ENCODE data around the gene PCNT. TPM values are rescaled to one million over a fixed set of nuclear protein-coding genes. Genes with fewer than 3 reads are reported as not detected.

PCNT gene
- polyA plus RNA-seq, 1 donor from 2014 or later, result 28.2 TPM

DNA sequence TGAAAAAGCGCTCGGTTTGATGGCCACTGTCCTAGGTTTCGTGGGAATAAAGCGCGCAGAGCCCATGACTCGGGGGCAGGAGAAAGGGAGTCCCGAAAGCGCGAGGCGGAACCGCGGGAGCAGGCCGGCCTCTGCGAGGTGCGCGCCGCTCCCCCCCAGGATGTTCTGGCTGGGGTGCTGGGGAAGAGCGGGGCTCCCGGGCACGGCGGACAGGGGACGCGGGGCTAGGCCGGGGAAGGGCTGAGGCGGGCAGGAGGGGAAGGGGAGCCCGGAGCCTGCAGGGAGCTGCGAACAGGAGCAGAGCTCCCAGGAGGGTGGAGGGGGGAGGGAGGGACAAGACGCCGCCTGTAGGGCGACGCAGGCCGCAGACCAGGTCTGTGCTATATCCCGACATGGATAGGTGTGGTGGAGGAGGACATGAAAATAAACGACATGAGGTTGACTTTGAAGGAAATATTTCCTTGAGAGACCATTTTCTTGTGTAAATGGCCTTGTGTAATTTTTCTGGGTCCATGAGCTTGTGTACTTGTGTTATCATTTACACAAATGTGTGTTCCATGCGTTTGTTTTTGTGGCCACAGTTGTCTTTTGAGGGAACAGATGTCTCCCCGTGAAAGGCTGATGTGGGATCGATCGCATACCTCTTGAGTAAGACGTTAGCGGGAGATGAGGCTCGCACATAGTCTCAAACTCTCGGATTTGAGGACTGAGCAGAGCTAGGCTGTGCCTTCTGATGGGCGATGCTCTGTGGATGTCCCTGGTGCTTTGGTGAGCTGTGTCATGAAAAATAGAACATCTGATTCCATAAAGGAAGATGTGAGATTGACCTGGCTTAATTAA lies 1.3 kb downstream of the PCNT start:
- peak overlapping the region; percentile 85 for H3K9ac ChIP-seq (ENCODE audit: low read length)
- no peaks in the 10 kb centered on the region for H3K36me3 ChIP-seq (ENCODE audit: insufficient read depth, low read length)
- no peaks in the 10 kb centered on the region for H3K27me3 ChIP-seq (ENCODE audit: insufficient read depth, low read depth, low read length)
- peak overlapping the region; percentile 74 for H3K27ac ChIP-seq (ENCODE audit: low read length)
- H3K9me2 ChIP-seq (ENCODE audit: insufficient read depth, low read length), result no peaks in the 10 kb centered on the region
- H3K79me2 ChIP-seq (replicated peaks; ENCODE audit: insufficient read depth, low read length), result peaks cover 49% of the 10 kb centered on the region
- peak overlapping the region; percentile 56 for H2AFZ ChIP-seq (ENCODE audit: low read depth, low read length)
- H3K9me3 ChIP-seq (ENCODE audit: low read length), result no peaks in the 10 kb centered on the region
- H3K4me3 ChIP-seq (ENCODE audit: low read length), result peak overlapping the region; percentile 83
- TF ChIP-seq POLR2AphosphoS5 (IDR thresholded peaks at IDR 0.05) (peak; percentile 18), MXI1 (conservative IDR thresholded peaks at IDR 0.05; ENCODE audit: poor library complexity, severe bottlenecking) (peak; percentile 60), TAF1 (IDR thresholded peaks at IDR 0.05; ENCODE audit: low read depth) (peak; percentile 54), SMC3 (conservative IDR thresholded peaks at IDR 0.05; ENCODE audit: poor library complexity) (peak; percentile 8), RAD21 (conservative IDR thresholded peaks at IDR 0.05) (peak; percentile 12), EP300 (conservative IDR thresholded peaks at IDR 0.05; ENCODE audit: poor library complexity, severe bottlenecking) (no peak), EZH2 (IDR thresholded peaks at IDR 0.05; ENCODE audit: borderline replicate concordance, insufficient read depth, low read length, poor library complexity, severe bottlenecking) (no peak)
- TF ChIP-seq, protein P1, sequence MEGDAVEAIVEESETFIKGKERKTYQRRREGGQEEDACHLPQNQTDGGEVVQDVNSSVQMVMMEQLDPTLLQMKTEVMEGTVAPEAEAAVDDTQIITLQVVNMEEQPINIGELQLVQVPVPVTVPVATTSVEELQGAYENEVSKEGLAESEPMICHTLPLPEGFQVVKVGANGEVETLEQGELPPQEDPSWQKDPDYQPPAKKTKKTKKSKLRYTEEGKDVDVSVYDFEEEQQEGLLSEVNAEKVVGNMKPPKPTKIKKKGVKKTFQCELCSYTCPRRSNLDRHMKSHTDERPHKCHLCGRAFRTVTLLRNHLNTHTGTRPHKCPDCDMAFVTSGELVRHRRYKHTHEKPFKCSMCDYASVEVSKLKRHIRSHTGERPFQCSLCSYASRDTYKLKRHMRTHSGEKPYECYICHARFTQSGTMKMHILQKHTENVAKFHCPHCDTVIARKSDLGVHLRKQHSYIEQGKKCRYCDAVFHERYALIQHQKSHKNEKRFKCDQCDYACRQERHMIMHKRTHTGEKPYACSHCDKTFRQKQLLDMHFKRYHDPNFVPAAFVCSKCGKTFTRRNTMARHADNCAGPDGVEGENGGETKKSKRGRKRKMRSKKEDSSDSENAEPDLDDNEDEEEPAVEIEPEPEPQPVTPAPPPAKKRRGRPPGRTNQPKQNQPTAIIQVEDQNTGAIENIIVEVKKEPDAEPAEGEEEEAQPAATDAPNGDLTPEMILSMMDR (IDR thresholded peaks at IDR 0.05; ENCODE audit: poor library complexity, severe bottlenecking), result no peak
- TF ChIP-seq, protein P2, sequence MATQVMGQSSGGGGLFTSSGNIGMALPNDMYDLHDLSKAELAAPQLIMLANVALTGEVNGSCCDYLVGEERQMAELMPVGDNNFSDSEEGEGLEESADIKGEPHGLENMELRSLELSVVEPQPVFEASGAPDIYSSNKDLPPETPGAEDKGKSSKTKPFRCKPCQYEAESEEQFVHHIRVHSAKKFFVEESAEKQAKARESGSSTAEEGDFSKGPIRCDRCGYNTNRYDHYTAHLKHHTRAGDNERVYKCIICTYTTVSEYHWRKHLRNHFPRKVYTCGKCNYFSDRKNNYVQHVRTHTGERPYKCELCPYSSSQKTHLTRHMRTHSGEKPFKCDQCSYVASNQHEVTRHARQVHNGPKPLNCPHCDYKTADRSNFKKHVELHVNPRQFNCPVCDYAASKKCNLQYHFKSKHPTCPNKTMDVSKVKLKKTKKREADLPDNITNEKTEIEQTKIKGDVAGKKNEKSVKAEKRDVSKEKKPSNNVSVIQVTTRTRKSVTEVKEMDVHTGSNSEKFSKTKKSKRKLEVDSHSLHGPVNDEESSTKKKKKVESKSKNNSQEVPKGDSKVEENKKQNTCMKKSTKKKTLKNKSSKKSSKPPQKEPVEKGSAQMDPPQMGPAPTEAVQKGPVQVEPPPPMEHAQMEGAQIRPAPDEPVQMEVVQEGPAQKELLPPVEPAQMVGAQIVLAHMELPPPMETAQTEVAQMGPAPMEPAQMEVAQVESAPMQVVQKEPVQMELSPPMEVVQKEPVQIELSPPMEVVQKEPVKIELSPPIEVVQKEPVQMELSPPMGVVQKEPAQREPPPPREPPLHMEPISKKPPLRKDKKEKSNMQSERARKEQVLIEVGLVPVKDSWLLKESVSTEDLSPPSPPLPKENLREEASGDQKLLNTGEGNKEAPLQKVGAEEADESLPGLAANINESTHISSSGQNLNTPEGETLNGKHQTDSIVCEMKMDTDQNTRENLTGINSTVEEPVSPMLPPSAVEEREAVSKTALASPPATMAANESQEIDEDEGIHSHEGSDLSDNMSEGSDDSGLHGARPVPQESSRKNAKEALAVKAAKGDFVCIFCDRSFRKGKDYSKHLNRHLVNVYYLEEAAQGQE (IDR thresholded peaks at IDR 0.05; ENCODE audit: borderline replicate concordance), result no peak
- H3F3A ChIP-seq (ENCODE audit: insufficient read depth, low read length, poor library complexity, severe bottlenecking), result no peaks in the 10 kb centered on the region
- peak overlapping the region; percentile 49 for H3K4me2 ChIP-seq (ENCODE audit: low read length)
- H4K20me1 ChIP-seq (ENCODE audit: insufficient read depth), result no peaks in the 10 kb centered on the region

DNA sequence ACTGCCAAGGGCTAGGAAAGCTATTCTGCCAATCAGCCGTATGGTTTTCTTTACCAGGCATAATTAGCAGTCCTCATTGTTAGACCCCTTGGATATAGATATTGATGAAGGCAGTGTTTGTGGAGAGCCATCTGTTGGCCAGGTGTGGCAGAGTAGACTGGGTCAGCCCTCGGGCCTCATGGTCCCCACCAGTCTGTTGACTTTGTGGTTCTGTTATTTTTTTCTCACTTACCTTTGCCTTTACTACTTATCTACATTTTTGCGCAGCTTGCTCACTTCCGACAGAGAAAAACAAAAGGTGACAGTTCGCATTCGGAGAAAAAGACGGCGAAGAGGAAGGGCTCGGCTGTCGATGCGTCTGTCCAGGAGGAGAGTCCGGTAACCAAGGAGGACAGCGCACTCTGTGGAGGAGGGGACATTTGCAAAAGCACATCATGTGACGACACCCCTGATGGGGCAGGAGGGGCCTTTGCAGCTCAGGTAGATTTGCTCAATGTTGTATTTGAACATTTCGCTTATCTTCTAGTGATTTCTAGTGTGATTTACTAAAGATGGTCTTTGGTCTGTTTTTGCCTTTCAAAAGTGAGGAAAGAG lies 2.3 kb downstream of the PCNT start:
- TF ChIP-seq, protein P2 (IDR thresholded peaks at IDR 0.05; ENCODE audit: borderline replicate concordance), result no peak
- no peak for TF ChIP-seq EZH2 (IDR thresholded peaks at IDR 0.05; ENCODE audit: borderline replicate concordance, insufficient read depth, low read length, poor library complexity, severe bottlenecking)
- no peaks in the 10 kb centered on the region for H3F3A ChIP-seq (ENCODE audit: insufficient read depth, low read length, poor library complexity, severe bottlenecking)
- H3K27ac ChIP-seq (ENCODE audit: low read length), result peak overlapping the region; percentile 74
- no peaks in the 10 kb centered on the region for H4K20me1 ChIP-seq (ENCODE audit: insufficient read depth)
- peak overlapping the region; percentile 49 for H3K4me2 ChIP-seq (ENCODE audit: low read length)
- no peaks in the 10 kb centered on the region for H3K27me3 ChIP-seq (ENCODE audit: insufficient read depth, low read depth, low read length)
- peaks cover 47% of the 10 kb centered on the region for H3K79me2 ChIP-seq (replicated peaks; ENCODE audit: insufficient read depth, low read length)
- H3K9me2 ChIP-seq (ENCODE audit: insufficient read depth, low read length), result no peaks in the 10 kb centered on the region
- no peaks in the 10 kb centered on the region for H3K36me3 ChIP-seq (ENCODE audit: insufficient read depth, low read length)
- peak overlapping the region; percentile 83 for H3K4me3 ChIP-seq (ENCODE audit: low read length)
- no peak overlapping the region for H2AFZ ChIP-seq (ENCODE audit: low read depth, low read length)
- no peak overlapping the region for H3K9ac ChIP-seq (ENCODE audit: low read length)
- no peaks in the 10 kb centered on the region for H3K9me3 ChIP-seq (ENCODE audit: low read length)
